Suppressor macrophage (primary cell): ENCODE results near the gene MYCBP.
"Not testable (repeated sequence)": the region's sequence is repeated elsewhere in the genome, so short reads cannot be mapped to it uniquely, and the experiment has no call there.

Experiments used
- DNase-seq, 4 experiments: peaks; one replicate each; pipeline ENCODE4 v3.0.0-alpha.2; 2020 to 2022
- total RNA-seq, 17 experiments: gene quantifications; one replicate each; lab custom pipeline; 2026; ENCODE audit warnings: mixed read lengths in 6 of 17, inconsistent platforms in 3 of 17; lab: John Stamatoyannopoulos, UW

The MYCBP gene
- total RNA-seq, result 5.2 to 16.1 (median 10.1) reads per million in 17 experiments

- peak; percentile 97 to 98 (median 97) for DNase-seq
Measured at GRCh38 chr1:38873027-38873969, at the start of gene MYCBP. MYCBP (minus strand) TSS chr1:38873348; CDS start chr1:38873305, 43 bp downstream.

- DNase-seq, result no peak
Measured at GRCh38 chr1:38919130-38919529, 46.0 kb upstream of the MYCBP start.

- no peak for DNase-seq
Measured at GRCh38 chr1:38918568-38918967, 45.4 kb upstream of the MYCBP start.

GRCh38 chr1:38917772-38918171, 44.6 kb upstream of the MYCBP start:
- no peak for DNase-seq

GRCh38 chr1:38917337-38917736, 44.2 kb upstream of the MYCBP start:
- DNase-seq, result no peak

GRCh38 chr1:38915352-38915948, 42.3 kb upstream of the MYCBP start:
- DNase-seq, result no peak

- DNase-seq, result not testable (repeated sequence)
Measured at GRCh38 chr1:38914908-38915307, 41.8 kb upstream of the MYCBP start.

- no peak for DNase-seq
Measured at GRCh38 chr1:38908821-38909220, 35.7 kb upstream of the MYCBP start.

GRCh38 chr1:38905985-38906384, 32.8 kb upstream of the MYCBP start:
- DNase-seq, result no peak

- DNase-seq, result no peak
Measured at GRCh38 chr1:38899560-38899959, 26.4 kb upstream of the MYCBP start.

- DNase-seq, result no peak
Measured at GRCh38 chr1:38898653-38899230, 25.6 kb upstream of the MYCBP start.

- DNase-seq, result no peak
Measured at GRCh38 chr1:38896169-38896568, 23.0 kb upstream of the MYCBP start.

- DNase-seq, result no peak
Measured at GRCh38 chr1:38892976-38893375, 19.8 kb upstream of the MYCBP start.

GRCh38 chr1:38891753-38892152, 18.6 kb upstream of the MYCBP start:
- no peak for DNase-seq

GRCh38 chr1:38889589-38889988, 16.4 kb upstream of the MYCBP start:
- DNase-seq, result no peak

- no peak for DNase-seq
Measured at GRCh38 chr1:38888423-38889333, 15.5 kb upstream of the MYCBP start.

- DNase-seq, result no peak
Measured at GRCh38 chr1:38885092-38885491, 11.9 kb upstream of the MYCBP start.

GRCh38 chr1:38881487-38881886, 8.3 kb upstream of the MYCBP start, which contains the start of gene GJA9:
GJA9 (minus strand) TSS chr1:38881587; CDS start chr1:38876098, 5,489 bp downstream.
- DNase-seq, result no peak

GRCh38 chr1:38875811-38876210, 2.7 kb upstream of the MYCBP start:
- DNase-seq, result no peak

GRCh38 chr1:38872401-38873026, 634 bp downstream of the MYCBP start:
- DNase-seq, result peak; percentile 23 to 61 (median 44)

GRCh38 chr1:38870996-38871395, 2.2 kb downstream of the MYCBP start:
- DNase-seq, result no peak

- DNase-seq, result no peak
Measured at GRCh38 chr1:38867208-38867607, 5.9 kb downstream of the MYCBP start.
